IMR-90 (cell line): Measurements from ENCODE around the gene DCAF8L2. TPM values are rescaled to one million over a fixed set of nuclear protein-coding genes. Genes with fewer than 3 reads are reported as not detected.

Experiments used
- ATAC-seq: fragments of 200-7000 bp; cut with Tn5 transposase; 2 replicates; pipeline ENCODE4 v1.9.1; 2020; ENCODE audit warnings: low read depth, mild to moderate bottlenecking, moderate library complexity
- BruUV-seq: library from RNA; stranded (reverse); fragments of 400-500 nt; replicated peaks from 2 replicates; lab custom pipeline; 2021; lab: Mats Ljungman, UMichigan
- CTCF ChIA-PET: fragments of 300-600 bp; formaldehyde crosslinking; extraction: SDS; loops from one replicate; lab custom pipeline; 2021; ENCODE audit warnings: antibody characterized with exemption; lab: Yijun Ruan, JAX
- POLR2A ChIA-PET: fragments of 300-600 bp; sonication (Branson Sonifier 250); formaldehyde crosslinking; loops from one replicate; lab custom pipeline; 2022; ENCODE audit warnings: antibody characterized with exemption; ENCODE audit not compliant: unreplicated experiment; lab: Charles Lee
- DNase-seq: peaks from one replicate; pipeline ENCODE4 v3.0.0; 2013
- H2AFZ ChIP-seq: replicated peaks from 2 replicates; pipeline ENCODE3; 2013; ENCODE audit warnings: low read length, mild to moderate bottlenecking; ENCODE audit not compliant: poor library complexity
- H2AK5ac ChIP-seq: 2 replicates; pipeline ENCODE4 v1.6.1; 2013; ENCODE audit warnings: low read depth, low read length, inconsistent platforms
- H2AK9ac ChIP-seq: replicated peaks from 2 replicates; pipeline ENCODE3; 2013; ENCODE audit warnings: mild to moderate bottlenecking, low read depth, low read length, moderate library complexity; ENCODE audit not compliant: poor library complexity
- H2BK120ac ChIP-seq: 2 replicates; pipeline ENCODE4 v1.6.1; 2013; ENCODE audit warnings: low read depth, low read length, inconsistent platforms
- H2BK15ac ChIP-seq: 3 replicates; pipeline ENCODE4 v1.6.1; 2013; ENCODE audit warnings: low read depth, low read length, inconsistent platforms
- H2BK20ac ChIP-seq: 2 replicates; pipeline ENCODE4 v1.6.1; 2013; ENCODE audit warnings: low read depth, mild to moderate bottlenecking, inconsistent platforms, low read length, moderate library complexity
- H2BK5ac ChIP-seq: 2 replicates; pipeline ENCODE4 v1.6.1; 2013; ENCODE audit warnings: mild to moderate bottlenecking, low read depth, low read length, inconsistent platforms; ENCODE audit not compliant: poor library complexity, severe bottlenecking
- H3K14ac ChIP-seq: replicated peaks from 2 replicates; pipeline ENCODE4 v1.6.1; 2013; ENCODE audit warnings: low read depth, low read length, inconsistent platforms
- H3K18ac ChIP-seq: 2 replicates; pipeline ENCODE4 v1.6.1; 2013; ENCODE audit warnings: low read depth, low read length, control low read depth
- H3K23ac ChIP-seq: 2 replicates; pipeline ENCODE4 v1.6.1; 2013; ENCODE audit warnings: low read depth, low read length, inconsistent platforms
- H3K27ac ChIP-seq: 2 replicates; pipeline ENCODE4 v1.5.1; 2013; ENCODE audit warnings: mild to moderate bottlenecking, control low read depth, low read length; ENCODE audit not compliant: insufficient read depth
- H3K27me3 ChIP-seq: 2 replicates; pipeline ENCODE4 v1.6.1; 2013; ENCODE audit warnings: low read length; ENCODE audit not compliant: control insufficient read depth, insufficient read depth
- H3K36me3 ChIP-seq: 2 replicates; pipeline ENCODE4 v1.6.1; 2013; ENCODE audit warnings: low read length, mixed read lengths; ENCODE audit not compliant: control insufficient read depth, insufficient read depth
- H3K4ac ChIP-seq: 2 replicates; pipeline ENCODE4 v1.6.1; 2013; ENCODE audit warnings: low read depth, low read length, inconsistent platforms
- H3K4me1 ChIP-seq: 2 replicates; pipeline ENCODE4 v1.6.1; 2013; ENCODE audit warnings: low read length, mixed read lengths; ENCODE audit not compliant: control insufficient read depth, insufficient read depth
- H3K4me2 ChIP-seq: 2 replicates; pipeline ENCODE4 v1.6.1; 2013; ENCODE audit warnings: low read depth, mild to moderate bottlenecking, control low read depth, low read length, moderate library complexity
- H3K4me3 ChIP-seq: 2 replicates; pipeline ENCODE4 v1.5.1; 2013; ENCODE audit warnings: low read depth, mild to moderate bottlenecking, control low read depth, low read length, moderate library complexity; ENCODE audit not compliant: insufficient read depth
- H3K56ac ChIP-seq: 2 replicates; pipeline ENCODE4 v1.6.1; 2013; ENCODE audit warnings: low read length, inconsistent platforms; ENCODE audit not compliant: insufficient read depth; ENCODE audit errors: extremely low read depth
- H3K79me1 ChIP-seq, 2 experiments: 2 replicates each; pipeline ENCODE4 v1.6.1; 2013; ENCODE audit warnings: low read length in 2 of 2, inconsistent platforms in 1 of 2, low read depth in 1 of 2
- H3K9ac ChIP-seq: 2 replicates; pipeline ENCODE4 v1.6.1; 2013; ENCODE audit warnings: low read depth, low read length, control low read depth
- H3K9me1 ChIP-seq: 2 replicates; pipeline ENCODE4 v1.6.1; 2013; ENCODE audit warnings: low read length, inconsistent platforms; ENCODE audit not compliant: insufficient read depth
- H3K9me3 ChIP-seq: 2 replicates; pipeline ENCODE4 v1.6.1; 2013; ENCODE audit warnings: low read length; ENCODE audit not compliant: control insufficient read depth, insufficient read depth
- H4K20me1 ChIP-seq: 2 replicates; pipeline ENCODE4 v1.6.1; 2013; ENCODE audit warnings: low read length, inconsistent platforms; ENCODE audit not compliant: insufficient read depth
- H4K5ac ChIP-seq: 2 replicates; pipeline ENCODE4 v1.6.1; 2013; ENCODE audit warnings: mild to moderate bottlenecking, low read depth, low read length, control low read depth
- H4K8ac ChIP-seq, 2 experiments: 2 replicates each; pipeline ENCODE4 v1.6.1; 2013; ENCODE audit warnings: low read depth in 2 of 2, low read length in 2 of 2, control low read depth in 1 of 2, inconsistent platforms in 1 of 2
- H4K91ac ChIP-seq: 2 replicates; pipeline ENCODE4 v1.6.1; 2013; ENCODE audit warnings: low read depth, low read length, inconsistent platforms; ENCODE audit not compliant: insufficient read depth
- BHLHE40 ChIP-seq: fragments of 150-350 bp; IDR thresholded peaks from 2 replicates; pipeline ENCODE4 v1.6.1; 2016; ENCODE audit warnings: mild to moderate bottlenecking, low read depth, low read length
- CEBPB ChIP-seq: IDR thresholded peaks from 2 replicates; pipeline ENCODE4 v1.6.1; 2012; ENCODE audit warnings: low read depth, low read length, improper control_type of control experiment
- CHD1 ChIP-seq: IDR thresholded peaks from 2 replicates; pipeline ENCODE4 v1.6.1; 2012; ENCODE audit warnings: low read depth, low read length, improper control_type of control experiment
- CTCF ChIP-seq: conservative IDR thresholded peaks from 2 replicates; pipeline ENCODE4 v1.5.1; 2012; ENCODE audit warnings: mild to moderate bottlenecking, low read depth, low read length, improper control_type of control experiment
- ELK1 ChIP-seq: fragments of 150-350 bp; IDR thresholded peaks from 2 replicates; pipeline ENCODE4 v1.6.1; 2016; ENCODE audit warnings: low read depth, mild to moderate bottlenecking, low read length, moderate library complexity, borderline replicate concordance
- FOS ChIP-seq: fragments of 150-350 bp; IDR thresholded peaks from 2 replicates; pipeline ENCODE4 v1.6.1; 2016; ENCODE audit warnings: low read depth, low read length
- MAFK ChIP-seq: IDR thresholded peaks from 2 replicates; pipeline ENCODE4 v1.6.1; 2012; ENCODE audit warnings: low read depth, low read length, improper control_type of control experiment
- MAZ ChIP-seq: IDR thresholded peaks from 2 replicates; pipeline ENCODE4 v1.6.1; 2012; ENCODE audit warnings: low read depth, mild to moderate bottlenecking, low read length, improper control_type of control experiment, moderate library complexity, borderline replicate concordance
- MXI1 ChIP-seq: IDR thresholded peaks from 2 replicates; pipeline ENCODE4 v1.6.1; 2012; ENCODE audit warnings: low read depth, mild to moderate bottlenecking, low read length, moderate library complexity, borderline replicate concordance
- POLR2A ChIP-seq: IDR thresholded peaks from 2 replicates; pipeline ENCODE4 v1.6.1; 2012; ENCODE audit warnings: mild to moderate bottlenecking, low read depth, low read length
- RAD21 ChIP-seq: IDR thresholded peaks from 2 replicates; pipeline ENCODE4 v1.6.1; 2012; ENCODE audit warnings: low read length, improper control_type of control experiment
- RCOR1 ChIP-seq: IDR thresholded peaks from 2 replicates; pipeline ENCODE4 v1.6.1; 2012; ENCODE audit warnings: mild to moderate bottlenecking, low read length, improper control_type of control experiment; ENCODE audit not compliant: insufficient replicate concordance
- RFX5 ChIP-seq: IDR thresholded peaks from 2 replicates; pipeline ENCODE4 v1.8.0; 2012; ENCODE audit warnings: low read depth, mild to moderate bottlenecking, low read length, moderate library complexity
- SMC3 ChIP-seq: fragments of 150-350 bp; IDR thresholded peaks from 2 replicates; pipeline ENCODE4 v1.6.1; 2016; ENCODE audit warnings: low read depth, mild to moderate bottlenecking, antibody characterized with exemption, low read length, moderate library complexity
- USF2 ChIP-seq: fragments of 150-350 bp; IDR thresholded peaks from 2 replicates; pipeline ENCODE4 v1.6.1; 2017; ENCODE audit warnings: mild to moderate bottlenecking, antibody characterized with exemption, low read length, low read depth
- WGBS, 2 experiments: methylation state at CpG; one replicate each; pipeline versions ENCODE4 v1.1.5 to v1.1.7; 2013; ENCODE audit warnings: missing lambda C conversion rate in 2 of 2; ENCODE audit not compliant: insufficient read length in 1 of 2; ENCODE audit errors: extremely low coverage in 2 of 2; 5-methylcytosine and 5-hydroxymethylcytosine counted together
- dilution Hi-C: fragments of 300-500 bp; cut with HindIII; formaldehyde crosslinking; loops from one replicate; pipeline ENCODE4 v1.14.3; 2018; ENCODE audit warnings: low sequenced_read_pairs; ENCODE audit not compliant: unreplicated experiment
- in situ Hi-C: fragments of 300-500 bp; cut with MboI; formaldehyde crosslinking; loops from 3 replicates; pipeline ENCODE4 v1.14.3; 2019; ENCODE audit warnings: low sequenced_read_pairs, inconsistent platforms, mixed read lengths
- intact Hi-C: fragments of 100-400 bp; cut with micrococcal nuclease; formaldehyde crosslinking; loops from 2 replicates; pipeline ENCODE4 v1.10.0; 2022
- polyA plus RNA-seq, 3 experiments: library from polyadenylated mRNA; depleted of rRNA; stranded (reverse); fragments of >200 nt; gene quantifications; 2 replicates each; pipeline ENCODE4 v1.2.3, GENCODE V29; 2012; ENCODE audit warnings: low replicate concordance in 1 of 3
- total RNA-seq: library from RNA; depleted of rRNA; stranded (reverse); fragments of >200 nt; gene quantifications from 2 replicates; pipeline ENCODE4 v1.2.3, GENCODE V29; 2012

DCAF8L2 gene
- total and polyA plus RNA-seq, 2 of the 4 experiments (the other 2 are of a cell fraction), result not detected

- Histone ChIP-seq H3K4me2 (no peak overlapping the region), H3K23ac (no peak overlapping the region), H3K14ac (no peak overlapping the region), H4K8ac (no peak overlapping the region), H3K9me3 (peaks cover 2% of the 10 kb centered on the region; the same call in 1 of the 2 replicates), H2BK20ac (no peak overlapping the region), H3K9ac (no peak overlapping the region), H3K36me3 (no peaks in the 10 kb centered on the region), H2BK120ac (no peak overlapping the region), H3K4me1 (no peaks in the 10 kb centered on the region), H2BK5ac (no peak overlapping the region), H2AFZ (no peak overlapping the region), H3K56ac (no peak overlapping the region), H2BK15ac (no peak overlapping the region), H3K18ac (no peak overlapping the region), H4K91ac (no peak overlapping the region), H3K9me1 (no peaks in the 10 kb centered on the region), H2AK5ac (no peak overlapping the region), H3K27ac (no peak overlapping the region), H4K5ac (no peak overlapping the region), H3K27me3 (no peaks in the 10 kb centered on the region), H2AK9ac (no peak overlapping the region), H3K4ac (no peak overlapping the region), H3K4me3 (no peak overlapping the region), H3K79me1 (no peaks in the 10 kb centered on the region), H4K20me1 (no peaks in the 10 kb centered on the region)
- no TSS peak for BruUV-seq
- TF ChIP-seq BHLHE40 (no peak), ELK1 (no peak), FOS (no peak), RAD21 (no peak), RFX5 (no peak), MAFK (no peak), RCOR1 (no peak), SMC3 (no peak), CTCF (no peak), MXI1 (no peak), CEBPB (no peak), USF2 (no peak), POLR2A (no peak), MAZ (no peak), CHD1 (no peak)
- DNase-seq, result no peak
- in situ Hi-C loops, result no loop called here
- POLR2A ChIA-PET, result no interaction called here
- intact Hi-C loops, result no loop called here
- no peak for ATAC-seq
- CTCF ChIA-PET, result no interaction called here
- dilution Hi-C loops, result no loop called here
- 84% methylated on average over 5 of the region's 10 CpGs; no CpG with 5 or more reads in 1 of the 2 experiments for WGBS, 2 experiments
Measured at GRCh38 chrX:27746516-27746915, 156.4 kb downstream of the DCAF8L2 start.
